GM08714 (cell line): ENCODE results near the gene ZBTB47.

Experiments used
- H3K4me3 ChIP-seq: fragments of 200-500 bp; sonication (Bioruptor generic); 2 replicates; pipeline ENCODE4 v1.5.1; 2014; ENCODE audit warnings: mild to moderate bottlenecking, low read length, inconsistent platforms
- ZNF274 ChIP-seq: IDR thresholded peaks from 2 replicates; pipeline ENCODE4 v1.6.1; 2012; ENCODE audit warnings: mild to moderate bottlenecking, low read depth, low read length

ZBTB47 gene

GRCh38 chr3:42682301-42683070 is 29.0 kb downstream of the ZBTB47 start:
- no peak for TF ChIP-seq ZNF274

GRCh38 chr3:42683875-42684598 is 30.5 kb downstream of the ZBTB47 start:
- no peak overlapping the region for H3K4me3 ChIP-seq
- TF ChIP-seq ZNF274, result no peak

More at GRCh38 chr3:42682301-42683070, 29.0 kb downstream of the ZBTB47 start:
- no peak overlapping the region for H3K4me3 ChIP-seq

- H3K4me3 ChIP-seq, result no peak overlapping the region
- no peak for TF ChIP-seq ZNF274
Measured at GRCh38 chr3:42684632-42685362, 31.3 kb downstream of the ZBTB47 start.

GRCh38 chr3:42685363-42685881 is 31.9 kb downstream of the ZBTB47 start, which contains the start of gene KLHL40:
Gene KLHL40, plus strand, starts transcription at chr3:42685537. Its CDS starts 82 bp downstream, at chr3:42685619.
- no peak within 1 kb of the TSS for H3K4me3 ChIP-seq
- TF ChIP-seq ZNF274, result no peak

GRCh38 chr3:42685891-42686820 is 32.7 kb downstream of the ZBTB47 start:
- TF ChIP-seq ZNF274, result no peak
- H3K4me3 ChIP-seq, result no peak overlapping the region

- TF ChIP-seq ZNF274, result no peak
- no peak overlapping the region for H3K4me3 ChIP-seq
Measured at GRCh38 chr3:42686832-42687650, 33.5 kb downstream of the ZBTB47 start.

- H3K4me3 ChIP-seq, result no peak overlapping the region
- no peak for TF ChIP-seq ZNF274
Measured at GRCh38 chr3:42688016-42688415, 34.5 kb downstream of the ZBTB47 start.

GRCh38 chr3:42688487-42689420 is 35.3 kb downstream of the ZBTB47 start:
- H3K4me3 ChIP-seq, result no peak overlapping the region
- no peak for TF ChIP-seq ZNF274

GRCh38 chr3:42689421-42690014 is 36.0 kb downstream of the ZBTB47 start:
- H3K4me3 ChIP-seq, result no peak overlapping the region
- TF ChIP-seq ZNF274, result no peak

- TF ChIP-seq ZNF274, result no peak
- no peak overlapping the region for H3K4me3 ChIP-seq
Measured at GRCh38 chr3:42690191-42690590, 36.7 kb downstream of the ZBTB47 start.

GRCh38 chr3:42690766-42691680 is 37.5 kb downstream of the ZBTB47 start:
- H3K4me3 ChIP-seq, result no peak overlapping the region
- no peak for TF ChIP-seq ZNF274
